Neural cell (in vitro differentiated cells): ENCODE data around the gene CCL14.

Experiments
- CTCF ChIP-seq: fragments of 450-650 bp; IDR thresholded peaks from 2 replicates; pipeline ENCODE4 v1.5.1; 2014; ENCODE audit warnings: antibody characterized with exemption, mild to moderate bottlenecking, moderate library complexity; ENCODE audit not compliant: poor library complexity, severe bottlenecking
- RAD21 ChIP-seq: fragments of 450-650 bp; conservative IDR thresholded peaks from 2 replicates; pipeline ENCODE4 v1.6.1; 2014; ENCODE audit warnings: antibody characterized with exemption, mild to moderate bottlenecking, moderate library complexity

DNA sequence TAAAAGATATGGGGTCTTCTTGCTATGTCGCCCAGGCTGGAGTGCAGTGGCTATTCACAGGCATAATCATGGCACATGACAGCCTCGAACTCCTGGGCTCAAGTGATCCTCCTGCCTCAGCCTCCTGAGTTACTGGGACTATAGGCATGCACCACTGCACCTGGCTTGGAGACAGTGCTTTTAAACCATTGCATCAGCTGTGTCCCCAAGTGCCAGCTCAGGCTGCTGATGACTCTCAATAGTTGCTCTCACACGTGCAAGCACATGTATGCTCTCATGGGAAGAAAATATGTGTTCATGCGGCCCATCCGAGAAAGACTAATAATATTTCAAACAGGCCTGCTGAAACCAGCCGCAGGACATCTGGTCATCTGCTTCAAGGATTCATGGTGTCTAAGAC, 14.0 kb downstream of the CCL14 start:
- no peak for TF ChIP-seq RAD21
- TF ChIP-seq CTCF, result no peak
